Left lung (tissue), 10 donors: ENCODE data around the gene UBFD1. TPM values are rescaled to one million over a fixed set of nuclear protein-coding genes. Genes with fewer than 3 reads are reported as not detected.

ENCODE experiments used
- ATAC-seq: fragments of 200-7000 bp; cut with Tn5 transposase; one replicate; pipeline ENCODE4 v1.9.1; 2020; ENCODE audit warnings: moderate library complexity
- DNase-seq, 4 donors: peaks; one replicate each; pipeline ENCODE4 v3.0.0-alpha.2; 2013 to 2020
- H3K27ac ChIP-seq, 2 donors: fragments of 200-600 bp; sonication (generic) in 1 of 2; one replicate each; pipeline versions ENCODE4 v1.5.0 to v1.8.0; 2020 to 2021
- H3K27me3 ChIP-seq, 2 donors: fragments of 200-600 bp; sonication (generic) in 1 of 2; one replicate each; pipeline versions ENCODE4 v1.5.0 to v1.8.0; 2020 to 2021
- H3K36me3 ChIP-seq, 2 donors: fragments of 200-600 bp; sonication (generic) in 1 of 2; one replicate each; pipeline versions ENCODE4 v1.5.0 to v1.8.0; 2020 to 2021
- H3K4me1 ChIP-seq, 2 donors: fragments of 200-600 bp; one replicate each; pipeline ENCODE4 v1.8.0; 2021
- H3K4me3 ChIP-seq, 2 donors: fragments of 200-600 bp; sonication (generic) in 1 of 2; one replicate each; pipeline versions ENCODE4 v1.5.0 to v1.8.0; 2020 to 2021; ENCODE audit warnings: mild to moderate bottlenecking in 1 of 2
- H3K9me3 ChIP-seq, 2 donors: fragments of 200-600 bp; sonication (generic) in 1 of 2; one replicate each; pipeline versions ENCODE4 v1.5.0 to v1.8.0; 2020 to 2021
- CTCF ChIP-seq, 2 donors: fragments of 200-600 bp; sonication (generic) in 1 of 2; IDR thresholded peaks; one replicate each; pipeline versions ENCODE4 v1.5.0 to v1.8.0; 2021; ENCODE audit warnings: antibody characterized with exemption in 2 of 2
- intact Hi-C, 2 donors: fragments of 100-400 bp; cut with DNase I; formaldehyde crosslinking; loops; one replicate each; pipeline versions ENCODE4 v1.11.2 to v1.14.2; 2022
- polyA plus RNA-seq, 6 donors: library from polyadenylated mRNA; unstranded; fragments of 120-200 nt; gene quantifications; one replicate each; pipeline ENCODE4 v1.2.1, GENCODE V29; 2013; ENCODE audit not compliant: insufficient read length in 6 of 6
- total RNA-seq, 2 donors: library from RNA; stranded (reverse); fragmentation: NEBNext Ultra II Directional; extraction: Animal tissue kit (Norgen Biotek cat#: 25700); gene quantifications; one replicate each; pipeline ENCODE4 v1.2.1, GENCODE V29; 2021
- donor health status: DM: no; HTN: yes; CAD: no.
- donor health status: DM: no; HTN: no; CAD: no.

Gene UBFD1
- total and polyA plus RNA-seq, 8 donors, result 51.9 to 74.1 (median 68.6) TPM

GRCh38 chr16:23572394-23572793 lies 14.9 kb downstream of the UBFD1 start:
- H3K27ac ChIP-seq, result no peak overlapping the region
- intact Hi-C loops, result no loop called here
- H3K4me3 ChIP-seq, result no peak overlapping the region
- no peaks in the 10 kb centered on the region for H3K27me3 ChIP-seq
- peaks cover 0 to 88% of the 10 kb centered on the region in 2 donors for H3K36me3 ChIP-seq
- TF ChIP-seq CTCF (IDR thresholded peaks at IDR 0.05), result no peak
- no peaks in the 10 kb centered on the region for H3K9me3 ChIP-seq
- H3K4me1 ChIP-seq, result peaks cover 0 to 8% of the 10 kb centered on the region in 2 donors
- DNase-seq, result no peak
- ATAC-seq, result no peak

GRCh38 chr16:23573817-23574216 lies 16.3 kb downstream of the UBFD1 start:
- intact Hi-C loops, result no loop called here
- Histone ChIP-seq H3K27ac (no peak overlapping the region), H3K4me1 (peaks cover 0 to 8% of the 10 kb centered on the region in 2 donors), H3K36me3 (peaks cover 0 to 85% of the 10 kb centered on the region in 2 donors), H3K4me3 (no peak overlapping the region), H3K27me3 (no peaks in the 10 kb centered on the region), H3K9me3 (no peaks in the 10 kb centered on the region)
- DNase-seq (no peak), ATAC-seq (no peak)
- TF ChIP-seq CTCF (IDR thresholded peaks at IDR 0.05), result no peak

- intact Hi-C loops, result no loop called here
- DNase-seq (no peak), ATAC-seq (no peak)
- Histone ChIP-seq H3K27me3 (no peaks in the 10 kb centered on the region), H3K9me3 (no peaks in the 10 kb centered on the region), H3K4me3 (no peak overlapping the region), H3K27ac (no peak overlapping the region), H3K36me3 (peaks cover 0 to 85% of the 10 kb centered on the region in 2 donors), H3K4me1 (peaks cover 0 to 8% of the 10 kb centered on the region in 2 donors)
- TF ChIP-seq CTCF (IDR thresholded peaks at IDR 0.05), result no peak
Measured at GRCh38 chr16:23575834-23576233, 18.3 kb downstream of the UBFD1 start.

- intact Hi-C loops, result no loop called here
- H3K9me3 ChIP-seq, result no peaks in the 10 kb centered on the region
- no peak overlapping the region for H3K27ac ChIP-seq
- peaks cover 0 to 85% of the 10 kb centered on the region in 2 donors for H3K36me3 ChIP-seq
- ATAC-seq (no peak), DNase-seq (no peak)
- no peaks in the 10 kb centered on the region for H3K27me3 ChIP-seq
- H3K4me3 ChIP-seq, result no peak overlapping the region
- no peak for TF ChIP-seq CTCF (IDR thresholded peaks at IDR 0.05)
- no peaks in the 10 kb centered on the region for H3K4me1 ChIP-seq
Measured at GRCh38 chr16:23577493-23577892, 20.0 kb downstream of the UBFD1 start.

GRCh38 chr16:23578101-23578830 lies 20.7 kb downstream of the UBFD1 start:
- H3K36me3 ChIP-seq, result peaks cover 0 to 77% of the 10 kb centered on the region in 2 donors
- TF ChIP-seq CTCF (IDR thresholded peaks at IDR 0.05), result no peak
- H3K4me1 ChIP-seq, result no peaks in the 10 kb centered on the region
- H3K4me3 ChIP-seq, result no peak overlapping the region
- H3K27me3 ChIP-seq, result no peaks in the 10 kb centered on the region
- intact Hi-C loops, result no loop called here
- DNase-seq (peak in 1 of 4 donors; percentile 36), ATAC-seq (no peak)
- H3K9me3 ChIP-seq, result no peaks in the 10 kb centered on the region
- no peak overlapping the region for H3K27ac ChIP-seq
